Trophoblast cell (in vitro differentiated cells and primary cell): ENCODE data around the gene ASMT.

ENCODE experiments used
- DNase-seq, 2 donors: peaks; one replicate each; pipeline ENCODE4 v3.0.0-alpha.2; 2016
- H2AFZ ChIP-seq: 2 replicates; pipeline ENCODE4 v1.6.1; 2013; ENCODE audit warnings: low read length, moderate library complexity, mild to moderate bottlenecking; ENCODE audit not compliant: insufficient read depth, poor library complexity
- H2AK5ac ChIP-seq: 2 replicates; pipeline ENCODE4 v1.6.1; 2013; ENCODE audit warnings: mild to moderate bottlenecking, low read length
- H2BK120ac ChIP-seq: 2 replicates; pipeline ENCODE4 v1.6.1; 2013; ENCODE audit warnings: low read length, mild to moderate bottlenecking, moderate library complexity; ENCODE audit not compliant: insufficient read depth, poor library complexity
- H2BK12ac ChIP-seq: 2 replicates; pipeline ENCODE4 v1.6.1; 2013; ENCODE audit warnings: mild to moderate bottlenecking, low read length, moderate library complexity
- H2BK5ac ChIP-seq: 2 replicates; pipeline ENCODE4 v1.6.1; 2013; ENCODE audit warnings: low read length, low read depth, moderate library complexity, mild to moderate bottlenecking; ENCODE audit not compliant: poor library complexity
- H3K14ac ChIP-seq: 2 replicates; pipeline ENCODE4 v1.6.1; 2013; ENCODE audit warnings: mild to moderate bottlenecking, low read length
- H3K18ac ChIP-seq: 2 replicates; pipeline ENCODE4 v1.6.1; 2013; ENCODE audit warnings: mild to moderate bottlenecking, low read length
- H3K23ac ChIP-seq: 2 replicates; pipeline ENCODE4 v1.6.1; 2013; ENCODE audit warnings: low read length
- H3K27ac ChIP-seq: 2 replicates; pipeline ENCODE4 v1.5.1; 2013; ENCODE audit warnings: low read depth, mild to moderate bottlenecking, inconsistent platforms, low read length, moderate library complexity
- H3K27me3 ChIP-seq: 2 replicates; pipeline ENCODE4 v1.6.1; 2013; ENCODE audit warnings: inconsistent platforms, mild to moderate bottlenecking, low read length, moderate library complexity; ENCODE audit not compliant: insufficient read depth
- H3K36me3 ChIP-seq, 2 experiments: 1 replicate in 1 of 2; 2 replicates in 1 of 2; pipeline ENCODE4 v1.6.1; 2013; ENCODE audit warnings: low read length in 2 of 2, mild to moderate bottlenecking in 2 of 2, moderate library complexity in 1 of 2; ENCODE audit not compliant: insufficient read depth in 2 of 2, control insufficient read depth in 1 of 2
- H3K4ac ChIP-seq: 2 replicates; pipeline ENCODE4 v1.6.1; 2013; ENCODE audit warnings: low read depth, mild to moderate bottlenecking, low read length, moderate library complexity
- H3K4me1 ChIP-seq, 2 experiments: 1 replicate in 1 of 2; 2 replicates in 1 of 2; pipeline ENCODE4 v1.6.1; 2013; ENCODE audit warnings: low read length in 2 of 2, mild to moderate bottlenecking in 2 of 2, moderate library complexity in 1 of 2; ENCODE audit not compliant: insufficient read depth in 2 of 2, control insufficient read depth in 1 of 2
- H3K4me2 ChIP-seq: 2 replicates; pipeline ENCODE4 v1.6.1; 2013; ENCODE audit warnings: inconsistent platforms, mild to moderate bottlenecking, low read length, moderate library complexity
- H3K4me3 ChIP-seq: 2 replicates; pipeline ENCODE4 v1.5.1; 2013; ENCODE audit warnings: mild to moderate bottlenecking, low read depth, low read length, inconsistent platforms
- H3K79me1 ChIP-seq: one replicate; pipeline ENCODE4 v1.6.1; 2013; ENCODE audit warnings: low read length
- H3K79me2 ChIP-seq: 2 replicates; pipeline ENCODE4 v1.6.1; 2013; ENCODE audit warnings: low read length, mild to moderate bottlenecking; ENCODE audit not compliant: control insufficient read depth, insufficient read depth, poor library complexity
- H3K9ac ChIP-seq: 2 replicates; pipeline ENCODE4 v1.6.1; 2013; ENCODE audit warnings: mild to moderate bottlenecking, low read length
- H3K9me3 ChIP-seq: 2 replicates; pipeline ENCODE4 v1.6.1; 2013; ENCODE audit warnings: low read depth, mild to moderate bottlenecking, control low read depth, inconsistent platforms, low read length; ENCODE audit not compliant: insufficient read depth
- H4K12ac ChIP-seq: 2 replicates; pipeline ENCODE4 v1.6.1; 2013; ENCODE audit warnings: low read depth, mild to moderate bottlenecking, low read length, moderate library complexity
- H4K8ac ChIP-seq: 2 replicates; pipeline ENCODE4 v1.6.1; 2013; ENCODE audit warnings: low read depth, mild to moderate bottlenecking, low read length, moderate library complexity
- H4K91ac ChIP-seq: one replicate; pipeline ENCODE4 v1.6.1; 2013; ENCODE audit warnings: low read depth, mild to moderate bottlenecking, low read length, moderate library complexity
- WGBS: extraction: QIAGEN DNeasy Blood & Tissue Kit; methylation state at CpG from one replicate; pipeline ENCODE4 v1.1.7; 2013; ENCODE audit warnings: missing lambda C conversion rate; ENCODE audit not compliant: insufficient read length, insufficient coverage; ENCODE audit errors: extremely low coverage; 5-methylcytosine and 5-hydroxymethylcytosine counted together

ASMT gene

GRCh38 chrX:1606496-1606895, 8.4 kb upstream of the ASMT start:
- peaks cover 5% of the 10 kb centered on the region for H3K79me2 ChIP-seq
- peaks cover 17 to 18% of the 10 kb centered on the region in 2 experiments for H3K4me1 ChIP-seq
- H3K9me3 ChIP-seq = peaks cover 3% of the 10 kb centered on the region
- H4K12ac ChIP-seq = no peak overlapping the region
- H3K79me1 ChIP-seq = peaks cover 10% of the 10 kb centered on the region
- H3K36me3 ChIP-seq = peaks cover 15 to 19% of the 10 kb centered on the region in 2 experiments
- H3K23ac ChIP-seq = no peak overlapping the region
- no peak overlapping the region for H2BK120ac ChIP-seq
- H2BK5ac ChIP-seq = no peak overlapping the region
- no peak overlapping the region for H3K27ac ChIP-seq
- H2AK5ac ChIP-seq = no peak overlapping the region
- no peak overlapping the region for H3K4me2 ChIP-seq
- no peak overlapping the region for H2BK12ac ChIP-seq
- no CpG with 5 or more reads among the region's 11 CpGs for WGBS
- no peak overlapping the region for H2AFZ ChIP-seq
- H3K18ac ChIP-seq = no peak overlapping the region
- no peak overlapping the region for H3K4me3 ChIP-seq
- no peak overlapping the region for H4K91ac ChIP-seq
- no peak for DNase-seq
- no peak overlapping the region for H3K14ac ChIP-seq
- H3K27me3 ChIP-seq = no peaks in the 10 kb centered on the region
- H3K9ac ChIP-seq = no peak overlapping the region
- no peak overlapping the region for H3K4ac ChIP-seq
- H4K8ac ChIP-seq = no peak overlapping the region

- Histone ChIP-seq H3K18ac (no peak overlapping the region), H4K8ac (peak overlapping the region; percentile 77), H3K4me3 (no peak overlapping the region), H2BK5ac (peak overlapping the region; percentile 84), H3K9ac (no peak overlapping the region), H3K4me1 (peaks cover 17 to 18% of the 10 kb centered on the region in 2 experiments), H4K91ac (peak overlapping the region; percentile 70), H2AK5ac (no peak overlapping the region), H3K27ac (peak overlapping the region; percentile 22), H3K36me3 (peaks cover 1 to 2% of the 10 kb centered on the region in 2 experiments), H4K12ac (peak overlapping the region; percentile 30), H3K14ac (peak overlapping the region; percentile 89), H2AFZ (peak overlapping the region; percentile 54), H3K27me3 (no peaks in the 10 kb centered on the region), H2BK12ac (peak overlapping the region; percentile 75), H3K79me2 (peaks cover 5% of the 10 kb centered on the region), H3K4me2 (no peak overlapping the region), H2BK120ac (peak overlapping the region; percentile 80), H3K4ac (no peak overlapping the region), H3K23ac (no peak overlapping the region), H3K9me3 (no peaks in the 10 kb centered on the region), H3K79me1 (peaks cover 10% of the 10 kb centered on the region)
- no peak for DNase-seq
- no CpG with 5 or more reads among the region's 11 CpGs for WGBS
These were observed 5.5 kb upstream of the ASMT start for GRCh38 chrX:1609311-1609710.

- Histone ChIP-seq H3K4ac (peak overlapping the region; percentile 73), H4K91ac (peak overlapping the region; percentile 70), H3K18ac (peak overlapping the region; percentile 65), H2AK5ac (no peak overlapping the region), H3K9ac (no peak overlapping the region), H3K4me3 (no peak overlapping the region), H3K4me1 (peaks cover 17 to 18% of the 10 kb centered on the region in 2 experiments), H3K9me3 (no peaks in the 10 kb centered on the region), H2BK120ac (peak overlapping the region; percentile 80), H2BK12ac (peak overlapping the region; percentile 75), H3K23ac (no peak overlapping the region), H3K79me2 (peaks cover 5% of the 10 kb centered on the region), H3K27me3 (no peaks in the 10 kb centered on the region), H3K14ac (peak overlapping the region; percentile 89), H3K27ac (peak overlapping the region; percentile 22), H3K4me2 (no peak overlapping the region), H2BK5ac (peak overlapping the region; percentile 84), H2AFZ (peak overlapping the region; percentile 64), H3K36me3 (peaks cover under 1 to 2% of the 10 kb centered on the region in 2 experiments), H3K79me1 (peaks cover 10% of the 10 kb centered on the region), H4K12ac (peak overlapping the region; percentile 18), H4K8ac (peak overlapping the region; percentile 66)
- WGBS = no CpG with 5 or more reads among the region's 10 CpGs
- no peak for DNase-seq
These were observed 5.1 kb upstream of the ASMT start for GRCh38 chrX:1609762-1610161.

GRCh38 chrX:1610166-1610565, 4.7 kb upstream of the ASMT start:
- no peak for DNase-seq

More at GRCh38 chrX:1610166-1610565, 4.7 kb upstream of the ASMT start:
- WGBS = no CpG with 5 or more reads among the region's 15 CpGs
- Histone ChIP-seq H3K79me1 (peaks cover 10% of the 10 kb centered on the region), H2BK120ac (peak overlapping the region; percentile 80), H3K4ac (no peak overlapping the region), H3K14ac (peak overlapping the region; percentile 89), H3K79me2 (peaks cover 5% of the 10 kb centered on the region), H4K8ac (peak overlapping the region; percentile 66), H2BK5ac (no peak overlapping the region), H2AK5ac (no peak overlapping the region), H3K9me3 (no peaks in the 10 kb centered on the region), H3K4me3 (no peak overlapping the region), H3K36me3 (peaks cover 0 to 2% of the 10 kb centered on the region in 2 experiments), H3K23ac (no peak overlapping the region), H3K18ac (no peak overlapping the region), H4K12ac (no peak overlapping the region), H3K27me3 (no peaks in the 10 kb centered on the region), H3K4me1 (peaks cover 17 to 18% of the 10 kb centered on the region in 2 experiments), H3K4me2 (no peak overlapping the region), H4K91ac (peak overlapping the region; percentile 70), H2AFZ (peak overlapping the region; percentile 64), H3K27ac (peak overlapping the region; percentile 22), H2BK12ac (peak overlapping the region; percentile 75), H3K9ac (no peak overlapping the region)
